Coronary artery (tissue), 2 donors: ENCODE data around the gene MICAL1.

ENCODE experiments used
- DNase-seq: peaks from one replicate; pipeline ENCODE4 v3.0.0-alpha.2; 2017; ENCODE audit warnings: low spot score
- H3K27ac ChIP-seq, 2 donors: fragments of 200-600 bp; sonication (generic); one replicate each; pipeline ENCODE4 v1.5.1; 2016 to 2019
- H3K4me3 ChIP-seq: fragments of 200-600 bp; sonication (generic); 2 replicates; pipeline ENCODE4 v1.5.1; 2016; ENCODE audit warnings: mild to moderate bottlenecking, moderate library complexity
- CTCF ChIP-seq: fragments of 200-600 bp; sonication (generic); IDR thresholded peaks from one replicate; pipeline ENCODE4 v1.5.1; 2019; ENCODE audit warnings: antibody characterized with exemption

Gene MICAL1

GRCh38 chr6:109406196-109406595 lies 49.4 kb downstream of the MICAL1 start:
- Histone ChIP-seq H3K4me3 (no peak overlapping the region), H3K27ac (no peak overlapping the region)
- no peak for TF ChIP-seq CTCF
- DNase-seq: no peak

DNA sequence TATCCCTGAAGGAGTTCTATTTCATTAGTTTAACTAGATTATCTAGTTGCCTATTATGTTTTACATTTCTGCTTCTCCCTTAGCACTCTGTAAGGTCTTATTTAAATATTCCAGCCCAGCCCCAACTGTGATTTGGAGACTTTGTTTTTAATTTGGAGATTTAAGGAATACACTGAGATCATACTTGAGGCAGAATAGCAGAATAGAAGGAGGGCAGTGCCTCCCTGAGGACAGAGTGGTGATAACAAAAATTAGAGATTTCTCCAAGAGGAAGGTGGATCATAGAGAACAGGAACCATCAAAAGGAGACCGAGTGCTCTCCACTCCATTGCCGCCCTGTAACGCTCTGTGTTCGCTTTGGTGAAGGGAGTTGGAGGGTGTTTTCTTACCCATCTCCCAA lies 58.6 kb downstream of the MICAL1 start:
- H3K27ac ChIP-seq: no peak overlapping the region
- no peak overlapping the region for H3K4me3 ChIP-seq
- DNase-seq: no peak
- no peak for TF ChIP-seq CTCF

DNA sequence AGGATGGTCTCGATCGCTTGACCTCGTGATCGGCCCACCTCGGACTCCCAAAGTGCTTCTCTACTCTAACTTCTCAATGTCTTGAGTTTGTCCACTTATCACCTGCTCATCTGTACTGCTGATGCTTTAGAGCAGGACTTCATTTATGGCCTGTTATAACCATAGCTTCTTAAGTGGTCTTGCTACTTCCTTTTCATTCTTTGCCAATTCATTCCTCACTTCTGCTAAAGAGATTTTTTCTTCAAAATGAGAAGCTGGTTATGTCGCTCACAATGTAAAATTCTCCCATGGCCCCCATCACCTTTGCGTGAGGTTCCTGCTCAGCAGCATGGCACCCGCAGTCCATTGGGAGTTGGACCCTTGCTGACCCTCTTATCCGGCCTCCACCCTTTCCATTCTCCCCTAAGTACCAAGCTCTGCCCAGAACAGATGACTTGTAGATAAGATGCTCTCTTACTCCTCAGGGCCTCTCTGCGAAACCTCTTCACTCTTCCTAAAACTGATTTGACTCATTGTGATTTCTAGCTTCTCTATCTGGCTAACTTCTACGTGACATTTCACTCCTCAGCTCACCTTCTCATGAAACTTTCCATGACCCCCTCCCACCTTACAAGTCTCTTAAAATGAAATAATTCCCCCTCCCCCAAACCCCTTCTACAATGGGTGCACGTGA lies 59.4 kb downstream of the MICAL1 start:
- Histone ChIP-seq H3K4me3 (no peak overlapping the region), H3K27ac (no peak overlapping the region)
- DNase-seq: no peak
- TF ChIP-seq CTCF: no peak
